Left lung (tissue), 10 donors: Measurements from ENCODE around the gene CMTM7. TPM values are rescaled to one million over a fixed set of nuclear protein-coding genes. Genes with fewer than 3 reads are reported as not detected.

Experiments used
- ATAC-seq: fragments of 200-7000 bp; cut with Tn5 transposase; one replicate; pipeline ENCODE4 v1.9.1; 2020; ENCODE audit warnings: moderate library complexity
- DNase-seq, 4 donors: peaks; one replicate each; pipeline ENCODE4 v3.0.0-alpha.2; 2013 to 2020
- H3K27ac ChIP-seq, 2 donors: fragments of 200-600 bp; sonication (generic) in 1 of 2; one replicate each; pipeline versions ENCODE4 v1.5.0 to v1.8.0; 2020 to 2021
- H3K27me3 ChIP-seq, 2 donors: fragments of 200-600 bp; sonication (generic) in 1 of 2; one replicate each; pipeline versions ENCODE4 v1.5.0 to v1.8.0; 2020 to 2021
- H3K36me3 ChIP-seq, 2 donors: fragments of 200-600 bp; sonication (generic) in 1 of 2; one replicate each; pipeline versions ENCODE4 v1.5.0 to v1.8.0; 2020 to 2021
- H3K4me1 ChIP-seq, 2 donors: fragments of 200-600 bp; one replicate each; pipeline ENCODE4 v1.8.0; 2021
- H3K4me3 ChIP-seq, 2 donors: fragments of 200-600 bp; sonication (generic) in 1 of 2; one replicate each; pipeline versions ENCODE4 v1.5.0 to v1.8.0; 2020 to 2021; ENCODE audit warnings: mild to moderate bottlenecking in 1 of 2
- H3K9me3 ChIP-seq, 2 donors: fragments of 200-600 bp; sonication (generic) in 1 of 2; one replicate each; pipeline versions ENCODE4 v1.5.0 to v1.8.0; 2020 to 2021
- CTCF ChIP-seq, 2 donors: fragments of 200-600 bp; sonication (generic) in 1 of 2; IDR thresholded peaks; one replicate each; pipeline versions ENCODE4 v1.5.0 to v1.8.0; 2021; ENCODE audit warnings: antibody characterized with exemption in 2 of 2
- intact Hi-C, 2 donors: fragments of 100-400 bp; cut with DNase I; formaldehyde crosslinking; loops; one replicate each; pipeline versions ENCODE4 v1.11.2 to v1.14.2; 2022
- polyA plus RNA-seq, 6 donors: library from polyadenylated mRNA; unstranded; fragments of 120-200 nt; gene quantifications; one replicate each; pipeline ENCODE4 v1.2.1, GENCODE V29; 2013; ENCODE audit not compliant: insufficient read length in 6 of 6
- total RNA-seq, 2 donors: library from RNA; stranded (reverse); fragmentation: NEBNext Ultra II Directional; extraction: Animal tissue kit (Norgen Biotek cat#: 25700); gene quantifications; one replicate each; pipeline ENCODE4 v1.2.1, GENCODE V29; 2021
- donor health status: DM: no; HTN: yes; CAD: no.
- donor health status: DM: no; HTN: no; CAD: no.

The CMTM7 gene
- total and polyA plus RNA-seq, 8 donors = 46.7 to 80.5 (median 68.4) TPM

GRCh38 chr3:32410367-32411246, 19.0 kb downstream of the CMTM7 start:
- ATAC-seq (peak; percentile 61), DNase-seq (no peak)
- Histone ChIP-seq H3K27me3 (no peaks in the 10 kb centered on the region), H3K36me3 (no peaks in the 10 kb centered on the region), H3K4me1 (peaks cover 27 to 78% of the 10 kb centered on the region in 2 donors), H3K27ac (peak overlapping the region; percentile 36 to 86), H3K9me3 (no peaks in the 10 kb centered on the region), H3K4me3 (no peak overlapping the region)
- intact Hi-C loops = no loop called here
- TF ChIP-seq CTCF (IDR thresholded peaks at IDR 0.05) = no peak

- H3K9me3 ChIP-seq = no peaks in the 10 kb centered on the region
- intact Hi-C loops = no loop called here
- H3K27ac ChIP-seq = no peak overlapping the region
- DNase-seq (no peak), ATAC-seq (no peak)
- no peak overlapping the region for H3K4me3 ChIP-seq
- no peaks in the 10 kb centered on the region for H3K36me3 ChIP-seq
- TF ChIP-seq CTCF (IDR thresholded peaks at IDR 0.05) = no peak
- no peaks in the 10 kb centered on the region for H3K27me3 ChIP-seq
- H3K4me1 ChIP-seq = peaks cover 19 to 74% of the 10 kb centered on the region in 2 donors
These were observed 19.8 kb downstream of the CMTM7 start for GRCh38 chr3:32411442-32411841.

- no peak overlapping the region for H3K4me3 ChIP-seq
- TF ChIP-seq CTCF (IDR thresholded peaks at IDR 0.05) = no peak
- ATAC-seq (no peak), DNase-seq (no peak)
- H3K36me3 ChIP-seq = no peaks in the 10 kb centered on the region
- H3K4me1 ChIP-seq = peaks cover 15 to 59% of the 10 kb centered on the region in 2 donors
- no peaks in the 10 kb centered on the region for H3K9me3 ChIP-seq
- H3K27me3 ChIP-seq = no peaks in the 10 kb centered on the region
- intact Hi-C loops = no loop called here
- H3K27ac ChIP-seq = no peak overlapping the region
These were observed 21.2 kb downstream of the CMTM7 start for GRCh38 chr3:32412887-32413286.

DNA sequence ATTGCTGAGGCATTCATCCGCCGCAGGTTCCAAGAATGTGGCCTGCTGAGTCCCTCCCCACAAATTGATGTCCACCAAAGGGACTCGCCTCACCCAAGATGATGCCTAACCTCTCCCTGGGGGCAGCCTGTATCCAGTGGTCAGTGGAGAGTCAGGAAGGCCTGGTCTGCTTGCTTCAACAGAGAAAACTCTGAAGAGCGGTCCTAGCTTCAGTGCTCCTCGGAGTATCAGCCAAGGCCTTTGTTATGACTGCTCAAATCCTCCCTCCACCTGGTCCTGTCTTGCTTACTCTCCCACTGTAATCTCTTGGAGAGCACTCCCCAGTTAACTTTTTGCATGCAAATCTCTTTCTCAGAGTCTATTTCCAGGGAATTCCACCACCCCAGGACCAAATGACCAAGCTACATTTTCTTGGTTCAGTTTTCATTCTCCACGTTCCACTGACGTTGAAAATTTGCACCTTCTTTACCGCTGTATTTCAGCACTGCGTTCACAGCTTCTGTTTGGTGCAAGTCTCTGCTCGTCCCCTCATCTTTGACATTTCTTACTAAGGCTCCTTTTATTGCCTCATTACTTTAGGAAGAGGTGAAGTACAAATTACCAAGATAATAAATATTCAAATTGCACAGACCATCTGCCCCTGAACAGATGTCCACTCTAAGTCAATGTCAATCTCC, 22.3 kb downstream of the CMTM7 start:
- no peak for TF ChIP-seq CTCF (IDR thresholded peaks at IDR 0.05)
- DNase-seq (no peak), ATAC-seq (no peak)
- H3K4me1 ChIP-seq = peaks cover 15 to 54% of the 10 kb centered on the region in 2 donors
- peak overlapping the region; percentile 49 to 75 for H3K27ac ChIP-seq
- no peaks in the 10 kb centered on the region for H3K9me3 ChIP-seq
- H3K4me3 ChIP-seq = no peak overlapping the region
- H3K27me3 ChIP-seq = no peaks in the 10 kb centered on the region
- intact Hi-C loops = no loop called here
- H3K36me3 ChIP-seq = no peaks in the 10 kb centered on the region

DNA sequence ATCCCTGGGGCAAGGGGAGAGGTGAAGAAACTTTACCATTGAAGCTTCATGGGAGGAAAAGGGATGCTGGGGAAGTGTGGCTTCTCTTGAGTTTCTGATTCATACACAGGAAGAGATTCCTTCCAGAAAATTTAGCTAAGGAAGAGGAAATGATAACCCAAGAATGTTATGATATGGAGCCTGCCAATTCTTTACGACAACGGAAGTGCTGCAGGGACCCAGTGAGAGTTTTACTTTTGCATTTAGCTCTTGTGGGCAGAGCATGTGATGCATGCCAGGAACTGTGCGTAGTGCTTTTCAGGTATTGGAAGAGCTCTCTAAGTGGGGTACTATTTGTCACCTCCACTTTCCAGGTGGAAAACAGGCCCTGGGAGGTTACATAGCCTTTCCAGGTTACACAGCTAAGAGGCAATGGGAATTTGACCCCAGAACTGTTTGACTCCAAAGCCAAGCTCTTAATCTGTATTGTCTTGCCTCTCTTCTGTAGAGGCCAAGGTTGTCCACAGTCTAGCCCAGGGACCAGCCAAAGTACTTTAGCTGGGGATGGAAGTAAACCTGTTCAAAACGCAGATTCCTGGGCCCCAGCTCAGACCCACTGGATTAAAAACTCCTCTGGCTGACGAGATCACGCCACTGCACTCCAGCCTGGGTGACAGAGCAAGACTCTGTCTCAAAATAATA, 23.0 kb downstream of the CMTM7 start:
- ATAC-seq (peak; percentile 83), DNase-seq (peak in 1 of 4 donors; percentile 67)
- TF ChIP-seq CTCF (IDR thresholded peaks at IDR 0.05) = no peak
- peak overlapping the region; percentile 49 to 75 for H3K27ac ChIP-seq
- H3K4me1 ChIP-seq = peaks cover 15 to 54% of the 10 kb centered on the region in 2 donors
- no peaks in the 10 kb centered on the region for H3K9me3 ChIP-seq
- no peaks in the 10 kb centered on the region for H3K27me3 ChIP-seq
- intact Hi-C loops = no loop called here
- H3K4me3 ChIP-seq = no peak overlapping the region
- H3K36me3 ChIP-seq = no peaks in the 10 kb centered on the region
